Upper lobe of right lung (tissue), 1 donor: ENCODE data around the gene LRFN3. TPM values are rescaled to one million over a fixed set of nuclear protein-coding genes. Genes with fewer than 3 reads are reported as not detected.
A peak's percentile ranks its signal among the peaks of the same experiment; 100 is the strongest.

Source experiments
- ATAC-seq: fragments of 200-7000 bp; cut with Tn5 transposase; one replicate; pipeline ENCODE4 v1.9.1; 2020; ENCODE audit warnings: mild to moderate bottlenecking, moderate library complexity
- DNase-seq: peaks from one replicate; pipeline ENCODE4 v3.0.0-alpha.2; 2020
- H3K27ac ChIP-seq: fragments of 200-600 bp; one replicate; pipeline ENCODE4 v1.8.0; 2022
- H3K27me3 ChIP-seq: fragments of 200-600 bp; one replicate; pipeline ENCODE4 v1.8.0; 2022; ENCODE audit warnings: mild to moderate bottlenecking
- H3K36me3 ChIP-seq: fragments of 200-600 bp; one replicate; pipeline ENCODE4 v1.8.0; 2022
- H3K4me1 ChIP-seq: fragments of 200-600 bp; one replicate; pipeline ENCODE4 v1.8.0; 2022
- H3K4me3 ChIP-seq: fragments of 200-600 bp; one replicate; pipeline ENCODE4 v1.8.0; 2022; ENCODE audit warnings: mild to moderate bottlenecking
- H3K9me3 ChIP-seq: fragments of 200-600 bp; one replicate; pipeline ENCODE4 v1.8.0; 2022
- CTCF ChIP-seq: fragments of 200-600 bp; IDR thresholded peaks from one replicate; pipeline ENCODE4 v1.8.0; 2022; ENCODE audit warnings: antibody characterized with exemption
- intact Hi-C: fragments of 100-400 bp; cut with DNase I; formaldehyde crosslinking; loops from one replicate; pipeline ENCODE4 v1.11.0; 2022
- total RNA-seq: library from RNA; stranded (reverse); fragmentation: NEBNext Ultra II Directional; extraction: Animal tissue kit (Norgen Biotek cat#: 25700); gene quantifications from one replicate; pipeline ENCODE4 v1.2.1, GENCODE V29; 2021
- donor health status: DM: no; HTN: yes; CAD: no; lungs with severe emphysema.

Gene LRFN3
- total RNA-seq, 1 donor from 2014 or later: 10.5 TPM

GRCh38 chr19:35963514-35963913 lies 27.3 kb downstream of the LRFN3 start:
- DNase-seq (no peak), ATAC-seq (peak; percentile 17)
- Histone ChIP-seq H3K4me3 (no peak overlapping the region), H3K27ac (no peak overlapping the region), H3K4me1 (peaks cover 8% of the 10 kb centered on the region), H3K27me3 (peaks cover 43% of the 10 kb centered on the region), H3K9me3 (no peaks in the 10 kb centered on the region), H3K36me3 (no peaks in the 10 kb centered on the region)
- intact Hi-C loops: no loop called here
- no peak for TF ChIP-seq CTCF

GRCh38 chr19:35966771-35967170 lies 30.6 kb downstream of the LRFN3 start:
- TF ChIP-seq CTCF: no peak
- ATAC-seq: no peak
- Histone ChIP-seq H3K27ac (no peak overlapping the region), H3K27me3 (peaks cover 12% of the 10 kb centered on the region), H3K9me3 (no peaks in the 10 kb centered on the region), H3K4me1 (no peaks in the 10 kb centered on the region), H3K4me3 (no peak overlapping the region), H3K36me3 (no peaks in the 10 kb centered on the region)
- intact Hi-C loops: no loop called here
- DNase-seq: no peak

- Histone ChIP-seq H3K4me3 (no peak overlapping the region), H3K4me1 (no peaks in the 10 kb centered on the region), H3K27me3 (no peaks in the 10 kb centered on the region), H3K36me3 (no peaks in the 10 kb centered on the region), H3K27ac (no peak overlapping the region), H3K9me3 (no peaks in the 10 kb centered on the region)
- ATAC-seq (no peak), DNase-seq (no peak)
- intact Hi-C loops: no loop called here
- TF ChIP-seq CTCF: no peak
These were observed 37.3 kb downstream of the LRFN3 start for GRCh38 chr19:35973487-35973886.

GRCh38 chr19:35975608-35976214 lies 39.5 kb downstream of the LRFN3 start:
- no peak for ATAC-seq

GRCh38 chr19:35977446-35978222 lies 41.5 kb downstream of the LRFN3 start:
- Histone ChIP-seq H3K36me3 (no peaks in the 10 kb centered on the region), H3K27ac (no peak overlapping the region), H3K9me3 (no peaks in the 10 kb centered on the region), H3K4me1 (no peaks in the 10 kb centered on the region), H3K4me3 (no peak overlapping the region), H3K27me3 (no peaks in the 10 kb centered on the region)
- DNase-seq (no peak), ATAC-seq (peak; percentile 14)
- no peak for TF ChIP-seq CTCF
- intact Hi-C loops: no loop called here

More at GRCh38 chr19:35975608-35976214, 39.5 kb downstream of the LRFN3 start:
- Histone ChIP-seq H3K4me3 (no peak overlapping the region), H3K9me3 (no peaks in the 10 kb centered on the region), H3K4me1 (no peaks in the 10 kb centered on the region), H3K27ac (no peak overlapping the region), H3K27me3 (no peaks in the 10 kb centered on the region), H3K36me3 (no peaks in the 10 kb centered on the region)
- no peak for DNase-seq
- TF ChIP-seq CTCF: no peak
- intact Hi-C loops: no loop called here
